Ishikawa (cell line): ENCODE results near the gene HLA-E.

Source experiments
- CEBPB ChIP-seq: IDR thresholded peaks from 2 replicates; pipeline ENCODE4 v1.6.1; 2012
- CREB1 ChIP-seq: IDR thresholded peaks from 2 replicates; pipeline ENCODE4 v1.6.1; 2012; ENCODE audit warnings: low read depth
- EGR1 ChIP-seq: IDR thresholded peaks from 2 replicates; pipeline ENCODE4 v1.6.1; 2012
- EP300 ChIP-seq: IDR thresholded peaks from 2 replicates; pipeline ENCODE4 v1.6.1; 2012; ENCODE audit warnings: borderline replicate concordance
- FOXM1 ChIP-seq: IDR thresholded peaks from 2 replicates; pipeline ENCODE4 v1.6.1; 2012; ENCODE audit warnings: low read depth, borderline replicate concordance
- MAX ChIP-seq: IDR thresholded peaks from 2 replicates; pipeline ENCODE4 v1.6.1; 2012
- RAD21 ChIP-seq: IDR thresholded peaks from 2 replicates; pipeline ENCODE4 v1.6.1; 2012; ENCODE audit warnings: low read depth
- REST ChIP-seq: IDR thresholded peaks from 2 replicates; pipeline ENCODE4 v1.6.1; 2012; ENCODE audit warnings: low read depth, mild to moderate bottlenecking
- TAF1 ChIP-seq: IDR thresholded peaks from 2 replicates; pipeline ENCODE4 v1.6.1; 2012; ENCODE audit warnings: low read depth, mild to moderate bottlenecking
- TCF12 ChIP-seq: IDR thresholded peaks from 2 replicates; pipeline ENCODE4 v1.6.1; 2012; ENCODE audit warnings: low read depth
- TEAD4 ChIP-seq: IDR thresholded peaks from 2 replicates; pipeline ENCODE4 v1.6.1; 2012
- USF1 ChIP-seq: IDR thresholded peaks from 2 replicates; pipeline ENCODE4 v1.6.1; 2012
- YY1 ChIP-seq: IDR thresholded peaks from 2 replicates; pipeline ENCODE4 v1.6.1; 2012; ENCODE audit warnings: low read depth
- ZBTB7A ChIP-seq: IDR thresholded peaks from 2 replicates; pipeline ENCODE4 v1.6.1; 2012; ENCODE audit warnings: low read depth

Gene HLA-E

GRCh38 chr6:30453508-30454116, 35.7 kb upstream of the HLA-E start:
- TF ChIP-seq CREB1 (no peak), RAD21 (peak; percentile 65)

- TF ChIP-seq YY1 = no peak
- no peak for TF ChIP-seq REST
- no peak for TF ChIP-seq ZBTB7A
- TF ChIP-seq TAF1 = no peak
- no peak for TF ChIP-seq TEAD4
- TF ChIP-seq EP300 = no peak
- no peak for TF ChIP-seq USF1
- TF ChIP-seq CEBPB = no peak
- no peak for TF ChIP-seq TCF12
Observed at GRCh38 chr6:30459145-30459544, 30.2 kb upstream of the HLA-E start.

- TF ChIP-seq MAX = no peak
- TF ChIP-seq TAF1 = no peak
- no peak for TF ChIP-seq USF1
- no peak for TF ChIP-seq CEBPB
- no peak for TF ChIP-seq EP300
- TF ChIP-seq TEAD4 = no peak
- TF ChIP-seq YY1 = no peak
- no peak for TF ChIP-seq REST
- no peak for TF ChIP-seq TCF12
- no peak for TF ChIP-seq ZBTB7A
Observed at GRCh38 chr6:30461055-30461454, 28.3 kb upstream of the HLA-E start.

- no peak for TF ChIP-seq YY1
- no peak for TF ChIP-seq EGR1
- no peak for TF ChIP-seq TAF1
- TF ChIP-seq CEBPB = no peak
- no peak for TF ChIP-seq USF1
- TF ChIP-seq FOXM1 = no peak
- TF ChIP-seq TCF12 = no peak
- no peak for TF ChIP-seq TEAD4
- TF ChIP-seq REST = no peak
- TF ChIP-seq ZBTB7A = no peak
Observed at GRCh38 chr6:30462482-30462881, 26.8 kb upstream of the HLA-E start.

- no peak for TF ChIP-seq YY1
- no peak for TF ChIP-seq MAX
- TF ChIP-seq CREB1 = no peak
- no peak for TF ChIP-seq TEAD4
- no peak for TF ChIP-seq FOXM1
- TF ChIP-seq CEBPB = no peak
- no peak for TF ChIP-seq EGR1
Observed at GRCh38 chr6:30463242-30463641, 26.1 kb upstream of the HLA-E start.
